ENCODE results near the gene CD82. TPM values are rescaled to one million over a fixed set of nuclear protein-coding genes. Genes with fewer than 3 reads are reported as not detected.

CD82 gene
- total RNA-seq, 6 experiments from 2014 or later, result 18.9 to 69.4 (median 48.6) TPM

DNA sequence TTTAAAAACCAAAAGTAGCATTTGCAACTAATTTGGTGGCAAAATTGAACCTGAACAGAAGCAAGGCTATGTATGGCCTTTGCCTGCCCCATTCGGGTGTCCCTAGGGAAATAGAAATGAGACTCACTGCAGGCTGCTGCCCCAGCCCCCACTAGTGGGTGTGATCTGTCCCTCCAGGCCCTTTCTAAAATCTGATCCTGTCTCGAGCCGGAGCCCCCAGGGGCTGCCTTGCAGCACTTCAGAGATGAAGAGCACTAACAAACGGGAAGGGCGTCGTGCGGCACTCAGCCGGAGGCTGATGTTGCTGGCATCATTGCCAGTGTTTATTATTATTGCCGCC, 43.2 kb downstream of the CD82 start:
- TF ChIP-seq POLR2A (IDR thresholded peaks at IDR 0.05), result no peak
- TF ChIP-seq, protein P1, sequence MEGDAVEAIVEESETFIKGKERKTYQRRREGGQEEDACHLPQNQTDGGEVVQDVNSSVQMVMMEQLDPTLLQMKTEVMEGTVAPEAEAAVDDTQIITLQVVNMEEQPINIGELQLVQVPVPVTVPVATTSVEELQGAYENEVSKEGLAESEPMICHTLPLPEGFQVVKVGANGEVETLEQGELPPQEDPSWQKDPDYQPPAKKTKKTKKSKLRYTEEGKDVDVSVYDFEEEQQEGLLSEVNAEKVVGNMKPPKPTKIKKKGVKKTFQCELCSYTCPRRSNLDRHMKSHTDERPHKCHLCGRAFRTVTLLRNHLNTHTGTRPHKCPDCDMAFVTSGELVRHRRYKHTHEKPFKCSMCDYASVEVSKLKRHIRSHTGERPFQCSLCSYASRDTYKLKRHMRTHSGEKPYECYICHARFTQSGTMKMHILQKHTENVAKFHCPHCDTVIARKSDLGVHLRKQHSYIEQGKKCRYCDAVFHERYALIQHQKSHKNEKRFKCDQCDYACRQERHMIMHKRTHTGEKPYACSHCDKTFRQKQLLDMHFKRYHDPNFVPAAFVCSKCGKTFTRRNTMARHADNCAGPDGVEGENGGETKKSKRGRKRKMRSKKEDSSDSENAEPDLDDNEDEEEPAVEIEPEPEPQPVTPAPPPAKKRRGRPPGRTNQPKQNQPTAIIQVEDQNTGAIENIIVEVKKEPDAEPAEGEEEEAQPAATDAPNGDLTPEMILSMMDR (IDR thresholded peaks at IDR 0.05), result no peak
- ATAC-seq (no peak), DNase-seq (no peak)
- H3K4me3 ChIP-seq, result no peak overlapping the region
- no peaks in the 10 kb centered on the region for H3K27me3 ChIP-seq
- intact Hi-C loops (cut with DNase I), result no loop called here
- 94% methylated on average over 8 of the region's 9 CpGs for WGBS (ENCODE audit: insufficient coverage, low coverage, low lambda C conversion rate, missing lambda C conversion rate)
- H3K4me1 ChIP-seq, result peaks cover 0 to 6% (median 0%) of the 10 kb centered on the region in 4 donors
- peaks cover 0 to 10% (median 4%) of the 10 kb centered on the region in 4 donors for H3K36me3 ChIP-seq
- no peaks in the 10 kb centered on the region for H3K9me3 ChIP-seq
- no peak overlapping the region for H3K27ac ChIP-seq

GRCh38 chr11:44608991-44609782, 43.7 kb downstream of the CD82 start:
- H3K27me3 ChIP-seq, result no peaks in the 10 kb centered on the region
- H3K4me3 ChIP-seq, result no peak overlapping the region
- intact Hi-C loops (cut with DNase I), result no loop called here
- ATAC-seq, result peak in 2 of 4 donors; percentile 9 to 21
- peaks cover 0 to 10% (median 4%) of the 10 kb centered on the region in 4 donors for H3K36me3 ChIP-seq
- peaks cover 0 to 8% (median 2%) of the 10 kb centered on the region in 4 donors for H3K4me1 ChIP-seq
- TF ChIP-seq, protein P1 (IDR thresholded peaks at IDR 0.05), result no peak
- no peak for TF ChIP-seq POLR2A (IDR thresholded peaks at IDR 0.05)
- no peak overlapping the region for H3K27ac ChIP-seq
- no peaks in the 10 kb centered on the region for H3K9me3 ChIP-seq
- 58% methylated on average over 6 of the region's 11 CpGs for WGBS (ENCODE audit: insufficient coverage, low coverage, low lambda C conversion rate, missing lambda C conversion rate)
- no peak for DNase-seq

- Histone ChIP-seq H3K9me3 (no peaks in the 10 kb centered on the region), H3K4me1 (peaks cover 0 to 9% (median 4%) of the 10 kb centered on the region in 4 donors), H3K27me3 (no peaks in the 10 kb centered on the region), H3K36me3 (peaks cover 0 to 10% (median 4%) of the 10 kb centered on the region in 4 donors), H3K4me3 (no peak overlapping the region), H3K27ac (no peak overlapping the region)
- TF ChIP-seq POLR2A (IDR thresholded peaks at IDR 0.05), result no peak
- TF ChIP-seq, protein P1 (IDR thresholded peaks at IDR 0.05), result no peak
- DNase-seq (no peak), ATAC-seq (no peak)
- intact Hi-C loops (cut with DNase I), result no loop called here
- whole genome bisulfite sequencing (ENCODE audit: insufficient coverage, low coverage, low lambda C conversion rate, missing lambda C conversion rate), result no CpG with 5 or more reads among the region's 3 CpGs
Measured at GRCh38 chr11:44609783-44610155, 44.3 kb downstream of the CD82 start.

GRCh38 chr11:44610186-44610955, 44.9 kb downstream of the CD82 start:
- H3K4me3 ChIP-seq, result no peak overlapping the region
- peaks cover 0 to 7% (median 3%) of the 10 kb centered on the region in 4 donors for H3K36me3 ChIP-seq
- no peak for ATAC-seq
- intact Hi-C loops (cut with DNase I), result no loop called here
- no peak for DNase-seq
- peaks cover 0 to 14% (median 5%) of the 10 kb centered on the region in 4 donors for H3K4me1 ChIP-seq
- no peak overlapping the region for H3K27ac ChIP-seq
- no peaks in the 10 kb centered on the region for H3K27me3 ChIP-seq
- H3K9me3 ChIP-seq, result no peaks in the 10 kb centered on the region
- 77% methylated on average over 8 of the region's 9 CpGs for WGBS (ENCODE audit: insufficient coverage, low coverage, low lambda C conversion rate, missing lambda C conversion rate)
- no peak for TF ChIP-seq POLR2A (IDR thresholded peaks at IDR 0.05)
- TF ChIP-seq, protein P1 (IDR thresholded peaks at IDR 0.05), result no peak

Measured in right lobe of liver (tissue), 6 donors.